ENCODE measurements around the gene ARHGEF40. TPM values are rescaled to one million over a fixed set of nuclear protein-coding genes. Genes with fewer than 3 reads are reported as not detected.

Gene ARHGEF40
- polyA plus RNA-seq, 2 of the 4 experiments (the other 2 are of a cell fraction): 7.8 to 9.6 TPM

DNA sequence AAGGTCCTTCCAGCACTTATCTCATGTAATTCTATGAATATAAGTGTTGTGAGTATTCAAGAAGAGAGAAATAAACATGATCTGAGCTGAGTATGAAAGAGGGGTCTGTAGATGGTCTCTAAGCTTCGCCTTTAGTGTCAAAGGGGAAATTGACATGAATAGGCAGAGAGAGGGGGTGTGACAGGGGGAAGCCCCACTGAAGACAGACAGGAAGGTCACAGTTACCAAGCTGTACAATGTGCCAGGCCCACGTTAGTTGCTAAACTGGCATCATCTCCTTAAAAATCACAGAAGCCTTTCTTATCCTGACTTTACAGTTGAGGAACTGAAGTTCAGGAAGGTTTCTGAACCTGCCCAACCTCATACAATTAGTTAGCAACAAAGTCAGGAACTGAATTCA lies 7.6 kb downstream of the ARHGEF40 start:
- TF ChIP-seq RFX5 (IDR thresholded peaks at IDR 0.05): no peak
- TF ChIP-seq JUNB (IDR thresholded peaks at IDR 0.05): no peak
- no peak for TF ChIP-seq POLR2AphosphoS2 (conservative IDR thresholded peaks at IDR 0.05; ENCODE audit: low read length)
- TF ChIP-seq PHF8 (IDR thresholded peaks at IDR 0.05; ENCODE audit: borderline replicate concordance, low read depth): no peak
- no peak for TF ChIP-seq CEBPB (IDR thresholded peaks at IDR 0.05)
- TF ChIP-seq KDM1A (IDR thresholded peaks at IDR 0.05; ENCODE audit: low read depth): no peak
- TF ChIP-seq FOSL2 (IDR thresholded peaks at IDR 0.05): no peak
- no peak for TF ChIP-seq FOSL2 (CRISPR knock-in tag; IDR thresholded peaks at IDR 0.05)
- TF ChIP-seq, protein P1, sequence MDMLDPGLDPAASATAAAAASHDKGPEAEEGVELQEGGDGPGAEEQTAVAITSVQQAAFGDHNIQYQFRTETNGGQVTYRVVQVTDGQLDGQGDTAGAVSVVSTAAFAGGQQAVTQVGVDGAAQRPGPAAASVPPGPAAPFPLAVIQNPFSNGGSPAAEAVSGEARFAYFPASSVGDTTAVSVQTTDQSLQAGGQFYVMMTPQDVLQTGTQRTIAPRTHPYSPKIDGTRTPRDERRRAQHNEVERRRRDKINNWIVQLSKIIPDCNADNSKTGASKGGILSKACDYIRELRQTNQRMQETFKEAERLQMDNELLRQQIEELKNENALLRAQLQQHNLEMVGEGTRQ (IDR thresholded peaks at IDR 0.05): no peak
- no peak for DNase-seq (ENCODE audit: low read depth in 1 of 2, low spot score in 1 of 2)
- Histone ChIP-seq H3K4me3 (no peak overlapping the region), H3K9me3 (no peaks in the 10 kb centered on the region), H3K4me2 (no peak overlapping the region), H3K27ac (no peak overlapping the region), H3K4me1 (no peaks in the 10 kb centered on the region)
- POLR2A ChIA-PET: interaction anchor here (1.1 kb wide), 1 partner anchor 9 kb away, joined by 3 read pairs; no protein-coding TSS in a partner anchor
- ATAC-seq: no peak
- CTCF ChIA-PET: interaction anchor here (3.3 to 15.5 kb wide), 3 partner anchors 10 to 27 kb away, joined by 16 to 369 read pairs (median 191); partner anchors contain the start of genes TMEM253 and ZNF219
- WGBS (ENCODE audit: missing lambda C conversion rate): 89% methylated on average over 2 of the region's 2 CpGs
- no peak for FAIRE-seq

- ATAC-seq: no peak
- 98% methylated on average over 5 of the region's 5 CpGs for WGBS (ENCODE audit: missing lambda C conversion rate)
- CTCF ChIA-PET: interaction anchor here (3.3 to 15.5 kb wide), 3 partner anchors 11 to 27 kb away, joined by 16 to 369 read pairs (median 191); partner anchors contain the start of genes TMEM253 and ZNF219
Measured at GRCh38 chr14:21078287-21078686, 8.2 kb downstream of the ARHGEF40 start.

More at GRCh38 chr14:21078287-21078686, 8.2 kb downstream of the ARHGEF40 start:
- no peaks in the 10 kb centered on the region for H3K4me1 ChIP-seq
- no peak overlapping the region for H3K4me2 ChIP-seq
- no peak overlapping the region for H3K4me3 ChIP-seq
- H3K27ac ChIP-seq: no peak overlapping the region
- H3K9me3 ChIP-seq: no peaks in the 10 kb centered on the region
- POLR2A ChIA-PET: no interaction called here
- DNase-seq (ENCODE audit: low read depth in 1 of 2, low spot score in 1 of 2) (no peak), FAIRE-seq (no peak)
- TF ChIP-seq, protein P2, sequence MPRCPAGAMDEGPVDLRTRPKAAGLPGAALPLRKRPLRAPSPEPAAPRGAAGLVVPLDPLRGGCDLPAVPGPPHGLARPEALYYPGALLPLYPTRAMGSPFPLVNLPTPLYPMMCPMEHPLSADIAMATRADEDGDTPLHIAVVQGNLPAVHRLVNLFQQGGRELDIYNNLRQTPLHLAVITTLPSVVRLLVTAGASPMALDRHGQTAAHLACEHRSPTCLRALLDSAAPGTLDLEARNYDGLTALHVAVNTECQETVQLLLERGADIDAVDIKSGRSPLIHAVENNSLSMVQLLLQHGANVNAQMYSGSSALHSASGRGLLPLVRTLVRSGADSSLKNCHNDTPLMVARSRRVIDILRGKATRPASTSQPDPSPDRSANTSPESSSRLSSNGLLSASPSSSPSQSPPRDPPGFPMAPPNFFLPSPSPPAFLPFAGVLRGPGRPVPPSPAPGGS (IDR thresholded peaks at IDR 0.05): no peak
- no peak for TF ChIP-seq PBX3 (IDR thresholded peaks at IDR 0.05)
- no peak for TF ChIP-seq KDM1A (IDR thresholded peaks at IDR 0.05; ENCODE audit: low read depth)
- TF ChIP-seq, protein P3, sequence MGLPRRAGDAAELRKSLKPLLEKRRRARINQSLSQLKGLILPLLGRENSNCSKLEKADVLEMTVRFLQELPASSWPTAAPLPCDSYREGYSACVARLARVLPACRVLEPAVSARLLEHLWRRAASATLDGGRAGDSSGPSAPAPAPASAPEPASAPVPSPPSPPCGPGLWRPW (IDR thresholded peaks at IDR 0.05): no peak
- TF ChIP-seq FOSL2 (IDR thresholded peaks at IDR 0.05): no peak
- TF ChIP-seq FOSL2 (CRISPR knock-in tag; IDR thresholded peaks at IDR 0.05): no peak
- no peak for TF ChIP-seq ZC3H11A (IDR thresholded peaks at IDR 0.05)
- no peak for TF ChIP-seq MAZ (IDR thresholded peaks at IDR 0.05; ENCODE audit: borderline replicate concordance, low read depth, low read length)
- TF ChIP-seq ZNF302 (CRISPR knock-in tag; IDR thresholded peaks at IDR 0.05): no peak
- no peak for TF ChIP-seq POLR2A (IDR thresholded peaks at IDR 0.05; ENCODE audit: low read length)
- TF ChIP-seq FOSB (CRISPR knock-in tag; IDR thresholded peaks at IDR 0.05): no peak
- no peak for TF ChIP-seq HEYL (CRISPR knock-in tag; IDR thresholded peaks at IDR 0.05)
- TF ChIP-seq HOXB13 (CRISPR knock-in tag; IDR thresholded peaks at IDR 0.05; ENCODE audit: low read depth): no peak
- no peak for TF ChIP-seq EHMT2 (IDR thresholded peaks at IDR 0.05; ENCODE audit: low read depth)
- TF ChIP-seq, protein P4, sequence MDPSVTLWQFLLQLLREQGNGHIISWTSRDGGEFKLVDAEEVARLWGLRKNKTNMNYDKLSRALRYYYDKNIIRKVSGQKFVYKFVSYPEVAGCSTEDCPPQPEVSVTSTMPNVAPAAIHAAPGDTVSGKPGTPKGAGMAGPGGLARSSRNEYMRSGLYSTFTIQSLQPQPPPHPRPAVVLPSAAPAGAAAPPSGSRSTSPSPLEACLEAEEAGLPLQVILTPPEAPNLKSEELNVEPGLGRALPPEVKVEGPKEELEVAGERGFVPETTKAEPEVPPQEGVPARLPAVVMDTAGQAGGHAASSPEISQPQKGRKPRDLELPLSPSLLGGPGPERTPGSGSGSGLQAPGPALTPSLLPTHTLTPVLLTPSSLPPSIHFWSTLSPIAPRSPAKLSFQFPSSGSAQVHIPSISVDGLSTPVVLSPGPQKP (IDR thresholded peaks at IDR 0.05; ENCODE audit: low read depth, low read length): no peak
- no peak for TF ChIP-seq TP53 (CRISPR knock-in tag; IDR thresholded peaks at IDR 0.05)
- no peak for TF ChIP-seq ESRRA (IDR thresholded peaks at IDR 0.05; ENCODE audit: borderline replicate concordance, low read length)

Data from A549 (cell line).